HepG2 (cell line): ENCODE data around the gene AANAT. TPM values are rescaled to one million over a fixed set of nuclear protein-coding genes. Genes with fewer than 3 reads are reported as not detected.
A peak's percentile ranks its signal among the peaks of the same experiment; 100 is the strongest.

Source experiments
- ATAC-seq: fragments of 200-7000 bp; cut with Tn5 transposase; 3 replicates; pipeline ENCODE4 v1.9.1; 2020; ENCODE audit warnings: mild to moderate bottlenecking, moderate library complexity
- BruUV-seq: library from RNA; stranded (reverse); fragments of 400-500 nt; replicated peaks from 2 replicates; lab custom pipeline; 2021; lab: Mats Ljungman, UMichigan
- CTCF ChIA-PET: fragments of 300-600 bp; formaldehyde crosslinking; extraction: SDS; loops from one replicate; lab custom pipeline; 2021; ENCODE audit warnings: low total read pairs, inconsistent platforms, low intra/inter-chr PET ratio; lab: Yijun Ruan, JAX
- POLR2A ChIA-PET: fragments of 350-600 bp; sonication (Branson Sonifier 250); formaldehyde crosslinking; loops from one replicate; lab custom pipeline; 2020; ENCODE audit warnings: antibody characterized with exemption, inconsistent platforms; lab: Yijun Ruan, JAX
- DNase-seq: peaks from one replicate; pipeline ENCODE4 v3.0.0-alpha.2; 2015; ENCODE audit warnings: low spot score
- FAIRE-seq: peaks from 3 replicates; lab custom pipeline; 2011; peaks lifted over from hg19 to GRCh38; lab: Jason Lieb, UNC
- H2AFZ ChIP-seq: one replicate; pipeline ENCODE4 v1.6.1; 2011; ENCODE audit warnings: low read length, inconsistent platforms
- H3K27ac ChIP-seq: fragments of 300-600 bp; 3 replicates; pipeline ENCODE4 v1.8.0; 2011; ENCODE audit warnings: mixed run types, mild to moderate bottlenecking, mixed read lengths, low read length, inconsistent platforms; ENCODE audit not compliant: insufficient read depth; ENCODE audit errors: extremely low read length
- H3K27me3 ChIP-seq, 2 experiments: fragments of 200-600 bp in 1 of 2; 2 replicates in 1 of 2; 3 replicates in 1 of 2; pipeline versions ENCODE4 v1.6.0 to v1.8.0; 2011; ENCODE audit warnings: low read length in 2 of 2, mild to moderate bottlenecking in 2 of 2, moderate library complexity in 2 of 2, inconsistent platforms in 1 of 2; ENCODE audit not compliant: insufficient read depth in 2 of 2, control insufficient read depth in 1 of 2
- H3K36me3 ChIP-seq, 2 experiments: fragments of 200-600 bp in 1 of 2; replicated peaks in 1 of 2; 2 replicates in 1 of 2; 3 replicates in 1 of 2; pipeline versions ENCODE4 v1.5.1 to v1.8.0; 2011; ENCODE audit warnings: low read length in 2 of 2, inconsistent platforms in 1 of 2; ENCODE audit not compliant: insufficient read depth in 2 of 2, control insufficient read depth in 1 of 2
- H3K4me1 ChIP-seq: 2 replicates; pipeline ENCODE4 v1.5.1; 2012; ENCODE audit warnings: low read length, inconsistent platforms; ENCODE audit not compliant: insufficient read depth
- H3K4me2 ChIP-seq: 2 replicates; pipeline ENCODE4 v1.6.0; 2011; ENCODE audit warnings: low read depth, low read length, inconsistent platforms
- H3K4me3 ChIP-seq, 3 experiments: fragments of 200-600 bp in 1 of 3; sonication (generic), shearing (Covaris generic) in 1 of 3; replicated peaks in 1 of 3; 2 replicates each; pipeline ENCODE4 v1.5.1; 2011 to 2016; ENCODE audit warnings: low read length in 3 of 3, inconsistent platforms in 2 of 3, low read depth in 2 of 3, mild to moderate bottlenecking in 2 of 3, control low read depth in 1 of 3, mixed read lengths in 1 of 3; ENCODE audit not compliant: insufficient read depth in 1 of 3
- H3K79me2 ChIP-seq: one replicate; pipeline ENCODE4 v1.6.1; 2011; ENCODE audit warnings: low read length, inconsistent platforms; ENCODE audit not compliant: insufficient read depth
- H3K9ac ChIP-seq: 2 replicates; pipeline ENCODE4 v1.6.0; 2011; ENCODE audit warnings: mild to moderate bottlenecking, low read depth, low read length, inconsistent platforms; ENCODE audit not compliant: insufficient read depth
- H3K9me3 ChIP-seq: 2 replicates; pipeline ENCODE4 v1.5.1; 2012; ENCODE audit warnings: mild to moderate bottlenecking, low read length
- H4K20me1 ChIP-seq: 2 replicates; pipeline ENCODE4 v1.6.0; 2011; ENCODE audit warnings: inconsistent platforms, mild to moderate bottlenecking, low read length, moderate library complexity; ENCODE audit not compliant: insufficient read depth
- AHR ChIP-seq: IDR thresholded peaks from 2 replicates; pipeline ENCODE4 v1.6.1; 2018; ENCODE audit warnings: missing genetic modification reagents, missing compliant biosample characterization
- ARID3A ChIP-seq: IDR thresholded peaks from 2 replicates; pipeline ENCODE4 v1.6.1; 2012; ENCODE audit warnings: low read depth, low read length, improper control_type of control experiment
- CBFB ChIP-seq: sonication (generic); formaldehyde crosslinking; IDR thresholded peaks from 2 replicates; pipeline ENCODE4 v1.4.0; 2020; ENCODE audit warnings: missing genetic modification reagents
- DPF2 ChIP-seq: sonication (generic); formaldehyde crosslinking; IDR thresholded peaks from 2 replicates; pipeline ENCODE4 v1.4.0; 2020; ENCODE audit warnings: mild to moderate bottlenecking, low read depth, missing genetic modification reagents, borderline replicate concordance
- MIER2 ChIP-seq: IDR thresholded peaks from 2 replicates; pipeline ENCODE4 v1.6.1; 2016; ENCODE audit warnings: missing biosample characterization, missing genetic modification reagents
- NFKBIZ ChIP-seq: IDR thresholded peaks from 2 replicates; pipeline ENCODE4 v1.6.1; 2018; ENCODE audit warnings: missing genetic modification reagents, missing compliant biosample characterization
- SIN3B ChIP-seq: fragments of 150-350 bp; IDR thresholded peaks from 2 replicates; pipeline ENCODE4 v1.6.1; 2014; ENCODE audit warnings: low read length
- TOPORS ChIP-seq: sonication (generic); formaldehyde crosslinking; IDR thresholded peaks from 2 replicates; pipeline ENCODE4 v1.8.0; 2023; ENCODE audit warnings: mild to moderate bottlenecking, missing genetic modification reagents
- ZBTB20 ChIP-seq: sonication (generic); formaldehyde crosslinking; IDR thresholded peaks from 2 replicates; pipeline ENCODE4 v1.8.1; 2023; ENCODE audit warnings: missing genetic modification reagents, low read depth, mild to moderate bottlenecking, borderline replicate concordance
- ZBTB3 ChIP-seq: sonication (generic); formaldehyde crosslinking; IDR thresholded peaks from 2 replicates; pipeline ENCODE4 v1.4.0; 2020; ENCODE audit warnings: low read depth, mild to moderate bottlenecking, moderate library complexity, missing genetic modification reagents, borderline replicate concordance
- ZNF136 ChIP-seq: sonication (generic); formaldehyde crosslinking; IDR thresholded peaks from 2 replicates; pipeline ENCODE4 v1.8.1; 2022; ENCODE audit warnings: low read depth, mild to moderate bottlenecking, moderate library complexity, missing genetic modification reagents
- ZNF276 ChIP-seq: sonication (generic); formaldehyde crosslinking; IDR thresholded peaks from 2 replicates; pipeline ENCODE4 v1.4.0; 2020; ENCODE audit warnings: mild to moderate bottlenecking, low read depth, missing genetic modification reagents
- ZNF343 ChIP-seq: sonication (generic); formaldehyde crosslinking; IDR thresholded peaks from 2 replicates; pipeline ENCODE4 v1.4.0; 2020; ENCODE audit warnings: mild to moderate bottlenecking, missing genetic modification reagents
- ZNF460 ChIP-seq: sonication (generic); formaldehyde crosslinking; IDR thresholded peaks from 2 replicates; pipeline ENCODE4 v1.5.1; 2020; ENCODE audit warnings: missing genetic modification reagents, mild to moderate bottlenecking, borderline replicate concordance
- ZNF782 ChIP-seq: sonication (generic); formaldehyde crosslinking; IDR thresholded peaks from 2 replicates; pipeline ENCODE4 v1.4.0; 2020; ENCODE audit warnings: missing genetic modification reagents, mild to moderate bottlenecking, borderline replicate concordance
- WGBS: methylation state at CpG from one replicate; pipeline ENCODE4 v1.1.6; 2017; ENCODE audit warnings: low lambda C conversion rate; 5-methylcytosine and 5-hydroxymethylcytosine counted together
- in situ Hi-C: cut with HindIII; loops from 2 replicates; pipeline ENCODE4 v1.10.0; 2017; ENCODE audit warnings: low pct_unique_long_range_greater_than_20kb; ENCODE audit not compliant: extremely low pct_ligation_motif_present
- intact Hi-C: fragments of 100-400 bp; cut with micrococcal nuclease; formaldehyde crosslinking; loops from one replicate; pipeline ENCODE4 v1.10.0; 2022; ENCODE audit not compliant: unreplicated experiment
- polyA plus RNA-seq, 8 experiments: library from polyadenylated mRNA; depleted of rRNA in 3 of 8; stranded (reverse) in 7 of 8; unstranded in 1 of 8; fragments of >200 nt; fragmentation: Illumina TruSeq in 4 of 8; extraction: Trizol in 4 of 8; gene quantifications; 2 replicates each; pipeline versions ENCODE4 v1.2.1 to v1.2.3, GENCODE V29; 2011 to 2016; ENCODE audit warnings: low read depth in 4 of 8, missing spikeins in 1 of 8, mixed read lengths in 1 of 8; ENCODE audit not compliant: insufficient read depth in 1 of 8
- total RNA-seq, 5 experiments: library from RNA; depleted of rRNA; stranded (reverse); fragments of >200 nt; fragmentation: Illumina TruSeq; extraction: Trizol; gene quantifications; 2 replicates each; pipeline ENCODE4 v1.2.3, GENCODE V29; 2016; ENCODE audit warnings: low read depth in 1 of 5

The AANAT gene
- total and polyA plus RNA-seq, 2 of the 13 experiments (the other 11 are each of a cell fraction or from before 2014, with no cell fraction given), result 0.07 TPM; not detected in 1

GRCh38 chr17:76501827-76502307 lies 34.5 kb downstream of the AANAT start:
- no TSS peak for BruUV-seq
- peaks cover 0 to 2% of the 10 kb centered on the region in 2 experiments; a peak in 1 of 5 replicates for H3K27me3 ChIP-seq
- FAIRE-seq, result no peak
- H3K9me3 ChIP-seq, result no peaks in the 10 kb centered on the region
- H3K4me2 ChIP-seq, result peak overlapping the region; percentile 100
- peak overlapping the region; percentile 36 to 99 (median 96) for H3K4me3 ChIP-seq
- peaks cover 29% of the 10 kb centered on the region for H3K79me2 ChIP-seq
- intact Hi-C loops, result loop anchor here (1.0 kb wide), 1 partner anchor 36 kb away; no protein-coding TSS in a partner anchor
- H3K36me3 ChIP-seq, result no peaks in the 10 kb centered on the region
- peaks cover 65% of the 10 kb centered on the region for H3K4me1 ChIP-seq
- ATAC-seq, result peak; percentile 21
- peak overlapping the region; percentile 61 for H3K9ac ChIP-seq
- H3K27ac ChIP-seq, result peak overlapping the region; percentile 59
- no peak for DNase-seq
- H4K20me1 ChIP-seq, result peaks cover 8% of the 10 kb centered on the region; the same call in 1 of the 2 replicates
- CTCF ChIA-PET, result interaction anchor here (1.0 to 1.2 kb wide), 2 partner anchors 36 kb away, joined by 3 to 4 read pairs; no protein-coding TSS in a partner anchor
- 3% methylated on average over 11 of the region's 11 CpGs for WGBS
- H2AFZ ChIP-seq, result peak overlapping the region; percentile 2
- POLR2A ChIA-PET, result interaction anchor here (0.7 to 8.2 kb wide), 26 partner anchors 8 to 170 kb away, joined by 3 to 252 read pairs (median 7); partner anchors contain the start of genes AANAT, PRCD, PRPSAP1 and UBE2O
- in situ Hi-C loops, result no loop called here
- TF ChIP-seq DPF2 (peak; percentile 24; the same call in 1 of the 2 replicates), AHR (0 out of 2 replicates have a peak, but pooled peaks have one; percentile 12), ZNF276 (no peak), ZNF343 (CRISPR knock-in tag) (no peak), ZBTB3 (CRISPR knock-in tag) (no peak), CBFB (CRISPR knock-in tag) (no peak), MIER2 (CRISPR knock-in tag) (no peak), ARID3A (no peak), SIN3B (no peak), ZNF136 (CRISPR knock-in tag) (0 out of 2 replicates have a peak, but pooled peaks have one; percentile 22), ZBTB20 (no peak; the same call in 1 of the 2 replicates), TOPORS (CRISPR knock-in tag) (no peak), ZNF782 (peak; percentile 47; the same call in 1 of the 2 replicates), NFKBIZ (CRISPR knock-in tag) (peak; percentile 8; the same call in 1 of the 2 replicates), ZNF460 (CRISPR knock-in tag) (no peak)
